Osteoblast (primary cell): ENCODE results near the gene DNAJC11. TPM values are rescaled to one million over a fixed set of nuclear protein-coding genes. Genes with fewer than 3 reads are reported as not detected.
"Not testable (repeated sequence)": the region's sequence is repeated elsewhere in the genome, so short reads cannot be mapped to it uniquely, and the experiment has no call there.

ENCODE experiments used
- DNase-seq: peaks from one replicate; pipeline ENCODE4 v3.0.0; 2011; ENCODE audit warnings: low spot score, mixed read lengths; ENCODE audit not compliant: insufficient read length; ENCODE audit errors: missing footprints
- H2AFZ ChIP-seq: 2 replicates; pipeline ENCODE4 v1.6.0; 2011; ENCODE audit warnings: mild to moderate bottlenecking, low read length
- H3K27ac ChIP-seq: 2 replicates; pipeline ENCODE4 v1.5.1; 2011; ENCODE audit warnings: mild to moderate bottlenecking, low read depth, low read length, moderate library complexity
- H3K27me3 ChIP-seq: 2 replicates; pipeline ENCODE4 v1.6.0; 2012; ENCODE audit warnings: mild to moderate bottlenecking, control low read depth, inconsistent platforms, low read length, moderate library complexity; ENCODE audit not compliant: insufficient read depth
- H3K36me3 ChIP-seq: 2 replicates; pipeline ENCODE4 v1.5.1; 2011; ENCODE audit warnings: mild to moderate bottlenecking, low read length, control low read depth, moderate library complexity; ENCODE audit not compliant: insufficient read depth
- H3K4me1 ChIP-seq: 2 replicates; pipeline ENCODE4 v1.5.1; 2011; ENCODE audit warnings: mild to moderate bottlenecking, low read length, control low read depth, moderate library complexity; ENCODE audit not compliant: insufficient read depth
- H3K4me2 ChIP-seq: 2 replicates; pipeline ENCODE4 v1.6.0; 2011; ENCODE audit warnings: mild to moderate bottlenecking, low read length; ENCODE audit not compliant: insufficient read depth
- H3K4me3 ChIP-seq: fragments of 200-600 bp; sonication (generic); 3 replicates; pipeline ENCODE4 v1.5.1; 2012; ENCODE audit warnings: mild to moderate bottlenecking, low read length, inconsistent platforms; ENCODE audit not compliant: insufficient read depth
- H3K79me2 ChIP-seq: 2 replicates; pipeline ENCODE4 v1.6.0; 2012; ENCODE audit warnings: mild to moderate bottlenecking, low read length, control low read depth, inconsistent platforms; ENCODE audit not compliant: insufficient read depth
- H3K9me3 ChIP-seq: 2 replicates; pipeline ENCODE4 v1.5.1; 2011; ENCODE audit warnings: low read depth, low read length, control low read depth
- H4K20me1 ChIP-seq: 2 replicates; pipeline ENCODE4 v1.6.0; 2012; ENCODE audit warnings: mild to moderate bottlenecking, low read length, control low read depth; ENCODE audit not compliant: insufficient read depth
- total RNA-seq: library from RNA; depleted of rRNA; stranded (reverse); fragments of >200 nt; gene quantifications from 2 replicates; pipeline ENCODE4 v1.2.3, GENCODE V29; 2012
- TF ChIP-seq, protein P1 (sequence below): IDR thresholded peaks from 2 replicates; pipeline ENCODE4 v1.5.1; 2011; ENCODE audit warnings: mild to moderate bottlenecking, low read depth, low read length, moderate library complexity; ENCODE audit errors: extremely low read depth

Gene DNAJC11
- total RNA-seq, 1 donor: 26.8 TPM

DNA sequence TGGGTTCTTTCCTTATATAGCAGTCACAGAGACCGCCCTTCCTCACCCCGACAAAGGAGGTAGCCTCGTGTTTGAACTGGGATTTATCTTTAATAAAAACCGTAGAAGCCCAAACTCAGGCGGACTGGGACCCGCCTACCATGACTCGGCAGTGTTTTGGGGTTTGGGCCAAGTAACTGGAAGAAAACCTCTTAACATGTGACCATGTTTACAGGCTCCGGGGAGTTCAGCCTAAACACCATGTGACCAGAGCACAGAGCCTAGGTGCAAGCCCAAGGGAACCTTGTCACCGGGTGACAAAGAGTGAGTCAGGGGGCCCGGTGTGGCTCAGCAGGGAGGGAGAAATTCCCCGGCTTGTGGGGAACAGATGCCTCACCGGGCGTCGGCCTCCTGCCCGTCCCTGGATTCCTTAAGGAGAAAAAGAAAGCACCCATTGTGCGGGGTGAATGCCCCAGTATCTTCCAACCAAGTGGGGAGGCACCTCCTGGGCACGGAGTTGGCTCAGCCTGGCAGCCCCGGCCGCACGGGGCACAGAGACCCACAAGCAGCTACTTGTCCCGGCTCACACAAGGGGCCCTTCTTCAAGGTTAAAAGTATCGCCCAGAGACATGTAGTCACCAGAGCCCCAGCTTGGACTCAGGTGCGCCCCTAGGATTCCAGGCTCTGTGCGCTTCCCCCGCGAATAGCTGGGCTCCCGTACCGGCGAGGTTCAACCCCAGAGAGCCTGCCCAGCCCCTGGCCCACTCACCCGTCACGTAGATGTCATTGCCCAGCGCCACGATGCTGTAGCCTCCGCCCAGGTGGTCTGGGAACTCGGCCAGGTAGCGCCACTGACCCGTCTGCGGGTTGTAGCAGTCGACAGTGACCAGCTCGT lies 100.3 kb downstream of the DNAJC11 start:
- Histone ChIP-seq H3K4me2 (peak overlapping the region; percentile 100), H3K79me2 (peaks cover 59% of the 10 kb centered on the region), H4K20me1 (peaks cover 55% of the 10 kb centered on the region), H3K27me3 (no peaks in the 10 kb centered on the region), H3K36me3 (peaks cover 31% of the 10 kb centered on the region), H3K4me1 (peaks cover 35% of the 10 kb centered on the region), H3K27ac (peak overlapping the region; percentile 79), H2AFZ (peak overlapping the region; percentile 32), H3K9me3 (no peaks in the 10 kb centered on the region), H3K4me3 (peak overlapping the region; percentile 85)
- TF ChIP-seq, protein P1, sequence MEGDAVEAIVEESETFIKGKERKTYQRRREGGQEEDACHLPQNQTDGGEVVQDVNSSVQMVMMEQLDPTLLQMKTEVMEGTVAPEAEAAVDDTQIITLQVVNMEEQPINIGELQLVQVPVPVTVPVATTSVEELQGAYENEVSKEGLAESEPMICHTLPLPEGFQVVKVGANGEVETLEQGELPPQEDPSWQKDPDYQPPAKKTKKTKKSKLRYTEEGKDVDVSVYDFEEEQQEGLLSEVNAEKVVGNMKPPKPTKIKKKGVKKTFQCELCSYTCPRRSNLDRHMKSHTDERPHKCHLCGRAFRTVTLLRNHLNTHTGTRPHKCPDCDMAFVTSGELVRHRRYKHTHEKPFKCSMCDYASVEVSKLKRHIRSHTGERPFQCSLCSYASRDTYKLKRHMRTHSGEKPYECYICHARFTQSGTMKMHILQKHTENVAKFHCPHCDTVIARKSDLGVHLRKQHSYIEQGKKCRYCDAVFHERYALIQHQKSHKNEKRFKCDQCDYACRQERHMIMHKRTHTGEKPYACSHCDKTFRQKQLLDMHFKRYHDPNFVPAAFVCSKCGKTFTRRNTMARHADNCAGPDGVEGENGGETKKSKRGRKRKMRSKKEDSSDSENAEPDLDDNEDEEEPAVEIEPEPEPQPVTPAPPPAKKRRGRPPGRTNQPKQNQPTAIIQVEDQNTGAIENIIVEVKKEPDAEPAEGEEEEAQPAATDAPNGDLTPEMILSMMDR: no peak
- DNase-seq: peak; percentile 98

DNA sequence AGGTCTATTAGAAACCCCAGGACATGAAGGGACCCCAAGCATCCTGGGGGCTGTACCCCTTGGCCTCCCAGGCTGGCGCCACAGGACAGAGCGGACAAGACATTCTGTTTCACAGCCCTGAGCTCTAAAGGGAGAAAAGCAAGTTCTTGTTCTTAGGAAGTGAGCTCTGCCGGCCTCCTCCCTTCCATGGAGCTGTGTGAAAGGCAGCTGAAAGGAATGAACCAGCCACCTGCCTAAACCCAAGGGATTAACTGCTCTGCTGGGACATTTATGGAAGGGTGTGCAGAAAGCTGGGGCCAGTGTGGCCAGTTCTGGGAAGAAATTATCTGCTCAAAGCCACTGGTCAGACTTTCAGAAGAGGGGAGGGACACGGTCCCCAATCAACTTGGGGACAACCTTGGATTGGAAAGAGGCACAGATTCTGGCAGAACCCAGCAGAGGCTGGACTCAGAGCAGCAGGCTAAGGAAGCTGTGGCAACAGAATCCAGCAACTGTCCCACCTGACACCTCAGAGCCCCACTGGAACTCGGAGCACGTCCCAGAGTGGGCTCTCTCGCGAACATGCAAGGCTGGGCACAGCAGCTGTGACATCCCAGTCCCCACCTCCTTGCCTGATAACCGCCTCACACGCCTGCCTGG lies 101.1 kb downstream of the DNAJC11 start:
- H3K79me2 ChIP-seq: peaks cover 67% of the 10 kb centered on the region
- H2AFZ ChIP-seq: peak overlapping the region; percentile 32

DNA sequence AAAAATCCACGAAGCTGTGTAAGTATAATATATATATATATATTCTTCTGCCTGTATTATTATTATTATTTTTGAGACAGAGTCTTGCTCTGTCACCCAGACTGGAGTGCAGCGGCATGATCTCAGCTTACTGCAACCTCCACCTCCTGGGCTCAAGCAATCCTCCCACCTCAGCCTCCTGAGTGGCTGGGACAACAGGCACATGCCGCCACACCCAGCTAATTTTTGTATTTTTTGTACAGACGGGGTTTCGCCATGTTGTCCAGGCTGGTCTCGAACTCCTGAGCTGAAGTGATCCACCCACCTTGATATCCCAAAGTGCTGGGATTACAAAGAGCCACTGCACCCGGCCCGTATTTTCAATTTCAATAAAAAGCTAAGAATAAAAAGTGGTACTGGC lies 101.6 kb downstream of the DNAJC11 start:
- DNase-seq, H3K9me3 ChIP-seq, H2AFZ ChIP-seq, H3K27me3 ChIP-seq: not testable (repeated sequence)
- peaks cover 72% of the 10 kb centered on the region for H3K79me2 ChIP-seq
- H3K4me3 ChIP-seq: peak overlapping the region; percentile 85
- peak overlapping the region; percentile 79 for H3K27ac ChIP-seq
- peaks cover 68% of the 10 kb centered on the region for H4K20me1 ChIP-seq
- H3K4me2 ChIP-seq: peak overlapping the region; percentile 100
- H3K4me1 ChIP-seq: peaks cover 34% of the 10 kb centered on the region
- peaks cover 44% of the 10 kb centered on the region for H3K36me3 ChIP-seq

More for the DNA sequence above, 101.1 kb downstream of the DNAJC11 start:
- H3K4me3 ChIP-seq: peak overlapping the region; percentile 85
- H3K27me3 ChIP-seq: no peaks in the 10 kb centered on the region
- H3K4me1 ChIP-seq: peaks cover 35% of the 10 kb centered on the region
- peaks cover 63% of the 10 kb centered on the region for H4K20me1 ChIP-seq
- H3K4me2 ChIP-seq: peak overlapping the region; percentile 100
- H3K9me3 ChIP-seq: no peaks in the 10 kb centered on the region
- H3K36me3 ChIP-seq: peaks cover 38% of the 10 kb centered on the region
- H3K27ac ChIP-seq: peak overlapping the region; percentile 79
- TF ChIP-seq, protein P1: no peak
- peak; percentile 90 for DNase-seq

DNA sequence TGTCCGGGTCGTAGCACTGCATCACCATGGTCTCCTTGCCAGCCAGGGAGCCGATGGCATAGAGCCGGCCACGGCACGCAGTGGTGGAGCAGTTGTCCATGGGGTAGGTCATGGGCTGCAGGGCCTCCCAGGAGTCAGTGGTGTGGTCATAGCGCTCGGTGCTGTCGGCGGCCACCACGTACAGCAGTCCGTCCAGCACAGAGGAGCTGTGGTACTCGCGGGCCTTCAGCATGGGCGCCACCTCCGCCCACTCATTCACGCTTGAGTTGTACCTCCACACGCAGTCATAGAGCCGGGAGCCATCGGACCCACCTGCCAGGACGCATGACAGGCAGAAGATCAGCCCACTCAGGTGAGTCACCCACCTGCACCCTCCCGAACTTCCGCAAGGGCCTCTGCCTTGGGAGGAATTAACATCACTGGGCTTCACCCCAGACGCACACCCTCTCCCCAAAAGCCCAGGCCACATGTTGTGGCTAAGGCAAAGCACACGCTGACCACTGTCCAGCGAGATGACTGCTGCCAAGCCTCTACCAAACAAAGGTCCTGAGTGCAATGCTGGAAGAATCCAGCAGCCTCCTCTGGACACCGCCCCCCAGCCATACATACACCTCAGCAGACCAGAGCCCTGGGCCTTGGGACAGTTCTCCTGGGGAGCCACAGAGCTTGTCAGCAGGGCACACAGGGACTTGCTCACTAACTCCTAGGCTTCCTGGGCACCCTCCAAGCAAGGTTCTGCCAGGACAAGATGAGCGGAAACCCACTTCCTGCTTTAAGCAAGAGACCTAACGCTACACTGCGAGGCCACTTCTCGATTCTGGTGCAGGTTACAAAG lies 102.3 kb downstream of the DNAJC11 start:
- H3K4me3 ChIP-seq: peak overlapping the region; percentile 85
- H4K20me1 ChIP-seq: peaks cover 71% of the 10 kb centered on the region
- H3K9me3 ChIP-seq: no peaks in the 10 kb centered on the region
- DNase-seq: peak; percentile 93
- peaks cover 48% of the 10 kb centered on the region for H3K36me3 ChIP-seq
- no peaks in the 10 kb centered on the region for H3K27me3 ChIP-seq
- peak overlapping the region; percentile 100 for H3K4me2 ChIP-seq
- peaks cover 75% of the 10 kb centered on the region for H3K79me2 ChIP-seq
- peaks cover 28% of the 10 kb centered on the region for H3K4me1 ChIP-seq
- no peak overlapping the region for H2AFZ ChIP-seq
- TF ChIP-seq, protein P1: no peak
- no peak overlapping the region for H3K27ac ChIP-seq
